Neural cell (in vitro differentiated cells): Measurements from ENCODE around the gene ENOX1. TPM values are rescaled to one million over a fixed set of nuclear protein-coding genes. Genes with fewer than 3 reads are reported as not detected.

ENCODE experiments used
- H2AFZ ChIP-seq: fragments of 200-600, 300-800 bp; sonication (generic), shearing (Covaris generic); 2 replicates; pipeline ENCODE4 v1.6.0; 2014; ENCODE audit warnings: low read depth, mild to moderate bottlenecking, antibody characterized with exemption, low read length, moderate library complexity
- H3F3A ChIP-seq: fragments of 200-600 bp; shearing (Covaris generic); 2 replicates; pipeline ENCODE4 v1.6.1; 2016; ENCODE audit warnings: mild to moderate bottlenecking, moderate library complexity, mixed read lengths, antibody characterized with exemption, low read length; ENCODE audit not compliant: insufficient read depth, poor library complexity, severe bottlenecking
- H3K27ac ChIP-seq: fragments of 200-600, 300-800 bp; sonication (generic), shearing (Covaris generic); 2 replicates; pipeline ENCODE4 v1.5.1; 2014; ENCODE audit warnings: mild to moderate bottlenecking, low read length, moderate library complexity
- H3K27me3 ChIP-seq: fragments of 300-800, 200-600 bp; sonication (generic), shearing (Covaris generic); 2 replicates; pipeline ENCODE4 v1.6.0; 2014; ENCODE audit warnings: mild to moderate bottlenecking, low read depth, low read length, moderate library complexity; ENCODE audit not compliant: insufficient read depth
- H3K36me3 ChIP-seq: fragments of 300-800, 200-600 bp; sonication (generic), shearing (Covaris generic); 2 replicates; pipeline ENCODE4 v1.5.1; 2014; ENCODE audit warnings: mild to moderate bottlenecking, antibody characterized with exemption, low read length, moderate library complexity; ENCODE audit not compliant: insufficient read depth
- H3K4me2 ChIP-seq: fragments of 300-800, 200-600 bp; sonication (generic), shearing (Covaris generic); 2 replicates; pipeline ENCODE4 v1.6.0; 2014; ENCODE audit warnings: mild to moderate bottlenecking, low read length
- H3K4me3 ChIP-seq: fragments of 300-800, 200-600 bp; sonication (generic), shearing (Covaris generic); 2 replicates; pipeline ENCODE4 v1.5.1; 2014; ENCODE audit warnings: mild to moderate bottlenecking, low read length, moderate library complexity
- H3K79me2 ChIP-seq: fragments of 200-600 bp; shearing (Covaris generic); replicated peaks from 2 replicates; pipeline ENCODE4 v1.6.0; 2014; ENCODE audit warnings: mild to moderate bottlenecking, low read length, moderate library complexity; ENCODE audit not compliant: insufficient read depth
- H3K9ac ChIP-seq: fragments of 300-800, 200-600 bp; sonication (generic), shearing (Covaris generic); 2 replicates; pipeline ENCODE4 v1.6.1; 2016; ENCODE audit warnings: mild to moderate bottlenecking, low read length, mixed read lengths
- H3K9me2 ChIP-seq: fragments of 200-600 bp; shearing (Covaris generic); 2 replicates; pipeline ENCODE4 v1.6.1; 2016; ENCODE audit warnings: mild to moderate bottlenecking, low read length, mixed read lengths; ENCODE audit not compliant: insufficient read depth
- H3K9me3 ChIP-seq: fragments of 200-600, 300-800 bp; sonication (generic), shearing (Covaris generic); 2 replicates; pipeline ENCODE4 v1.6.1; 2016; ENCODE audit warnings: mild to moderate bottlenecking, mixed run types, low read length, moderate library complexity, mixed read lengths
- H4K20me1 ChIP-seq: fragments of 200-600 bp; shearing (Covaris generic); 2 replicates; pipeline ENCODE4 v1.6.1; 2016; ENCODE audit warnings: mild to moderate bottlenecking, mixed run types; ENCODE audit not compliant: insufficient read depth
- CTCF ChIP-seq: fragments of 450-650 bp; IDR thresholded peaks from 2 replicates; pipeline ENCODE4 v1.5.1; 2014; ENCODE audit warnings: antibody characterized with exemption, mild to moderate bottlenecking, moderate library complexity; ENCODE audit not compliant: poor library complexity, severe bottlenecking
- EP300 ChIP-seq: fragments of 450-650 bp; conservative IDR thresholded peaks from 2 replicates; pipeline ENCODE4 v1.6.1; 2014; ENCODE audit warnings: antibody characterized with exemption, mild to moderate bottlenecking, moderate library complexity; ENCODE audit not compliant: poor library complexity, severe bottlenecking
- EZH2 ChIP-seq: fragments of 200-600, 300-800 bp; shearing (Covaris generic), sonication (generic); IDR thresholded peaks from 2 replicates; pipeline ENCODE4 v1.6.1; 2014; ENCODE audit warnings: antibody characterized with exemption, low read length, borderline replicate concordance, mild to moderate bottlenecking; ENCODE audit not compliant: insufficient read depth, poor library complexity, severe bottlenecking
- MXI1 ChIP-seq: fragments of 450-650 bp; conservative IDR thresholded peaks from 2 replicates; pipeline ENCODE4 v1.6.1; 2014; ENCODE audit warnings: antibody characterized with exemption, mild to moderate bottlenecking; ENCODE audit not compliant: poor library complexity, severe bottlenecking
- POLR2AphosphoS5 ChIP-seq: IDR thresholded peaks from 2 replicates; pipeline ENCODE4 v1.6.1; 2012
- RAD21 ChIP-seq: fragments of 450-650 bp; conservative IDR thresholded peaks from 2 replicates; pipeline ENCODE4 v1.6.1; 2014; ENCODE audit warnings: antibody characterized with exemption, mild to moderate bottlenecking, moderate library complexity
- REST ChIP-seq: IDR thresholded peaks from 2 replicates; pipeline ENCODE4 v1.6.1; 2012; ENCODE audit warnings: borderline replicate concordance
- SMC3 ChIP-seq: fragments of 450-650 bp; conservative IDR thresholded peaks from 2 replicates; pipeline ENCODE4 v1.6.1; 2014; ENCODE audit warnings: antibody characterized with exemption, mild to moderate bottlenecking, moderate library complexity; ENCODE audit not compliant: poor library complexity
- TAF1 ChIP-seq: IDR thresholded peaks from 2 replicates; pipeline ENCODE4 v1.6.1; 2012; ENCODE audit warnings: low read depth
- polyA plus RNA-seq: library from polyadenylated mRNA; depleted of rRNA; stranded (reverse); fragments of >200 nt; gene quantifications from 2 replicates; pipeline ENCODE4 v1.2.3, GENCODE V29; 2014

The ENOX1 gene
- polyA plus RNA-seq, 1 donor from 2014 or later, result 42.6 TPM

- Histone ChIP-seq H4K20me1 (no peaks in the 10 kb centered on the region), H3K9ac (no peak overlapping the region), H3F3A (no peaks in the 10 kb centered on the region), H3K36me3 (no peaks in the 10 kb centered on the region), H3K4me2 (no peak overlapping the region), H3K79me2 (no peaks in the 10 kb centered on the region), H3K9me2 (no peaks in the 10 kb centered on the region), H3K27ac (no peak overlapping the region), H3K4me3 (no peak overlapping the region), H3K9me3 (no peaks in the 10 kb centered on the region), H2AFZ (no peak overlapping the region), H3K27me3 (no peaks in the 10 kb centered on the region)
- TF ChIP-seq EP300 (no peak), TAF1 (no peak), CTCF (no peak), POLR2AphosphoS5 (no peak), SMC3 (no peak), MXI1 (no peak), REST (no peak), RAD21 (no peak), EZH2 (no peak)
Measured at GRCh38 chr13:43647471-43647870, 139.3 kb downstream of the ENOX1 start.

GRCh38 chr13:43640476-43640875 is 146.3 kb downstream of the ENOX1 start:
- no peaks in the 10 kb centered on the region for H3K27me3 ChIP-seq
- H3K4me3 ChIP-seq, result no peak overlapping the region
- no peaks in the 10 kb centered on the region for H3K36me3 ChIP-seq
- H4K20me1 ChIP-seq, result no peaks in the 10 kb centered on the region
- H3F3A ChIP-seq, result no peaks in the 10 kb centered on the region
- H3K9ac ChIP-seq, result no peak overlapping the region
- H3K9me2 ChIP-seq, result no peaks in the 10 kb centered on the region
- no peak overlapping the region for H2AFZ ChIP-seq
- TF ChIP-seq REST (no peak), CTCF (no peak), EZH2 (no peak), SMC3 (no peak), EP300 (no peak), RAD21 (no peak), POLR2AphosphoS5 (no peak), MXI1 (no peak), TAF1 (no peak)
- no peaks in the 10 kb centered on the region for H3K79me2 ChIP-seq
- no peaks in the 10 kb centered on the region for H3K9me3 ChIP-seq
- H3K4me2 ChIP-seq, result no peak overlapping the region
- no peak overlapping the region for H3K27ac ChIP-seq
